CD4-positive, alpha-beta T cell treated with Interleukin-17A for 4 hours (primary cell): ENCODE data around the gene TMEM131.

Experiments used
- DNase-seq: peaks from one replicate; pipeline ENCODE4 v3.0.0-alpha.2; 2020; ENCODE audit warnings: mixed read lengths

The TMEM131 gene

GRCh38 chr2:97797355-97797754, 198.4 kb downstream of the TMEM131 start:
- DNase-seq: no peak

GRCh38 chr2:97796465-97797126, 199.2 kb downstream of the TMEM131 start:
- no peak for DNase-seq

- DNase-seq: no peak
These were observed 203.3 kb downstream of the TMEM131 start for GRCh38 chr2:97792416-97792815.

GRCh38 chr2:97788986-97789644, 206.6 kb downstream of the TMEM131 start:
- no peak for DNase-seq

- no peak for DNase-seq
These were observed 209.9 kb downstream of the TMEM131 start for GRCh38 chr2:97785818-97786217.

GRCh38 chr2:97784953-97785352, 210.8 kb downstream of the TMEM131 start:
- DNase-seq: no peak

- DNase-seq: no peak
These were observed 213.8 kb downstream of the TMEM131 start for GRCh38 chr2:97781981-97782380.

- DNase-seq: no peak
These were observed 216.6 kb downstream of the TMEM131 start for GRCh38 chr2:97779141-97779540.

GRCh38 chr2:97775074-97775473, 220.7 kb downstream of the TMEM131 start:
- no peak for DNase-seq

- DNase-seq: no peak
These were observed 221.3 kb downstream of the TMEM131 start for GRCh38 chr2:97774425-97774824.

GRCh38 chr2:97770445-97770844, 225.3 kb downstream of the TMEM131 start:
- no peak for DNase-seq

- no peak for DNase-seq
These were observed 226.0 kb downstream of the TMEM131 start for GRCh38 chr2:97769711-97770110.

- no peak for DNase-seq
These were observed 226.4 kb downstream of the TMEM131 start for GRCh38 chr2:97769308-97769707.

- DNase-seq: no peak
These were observed 229.2 kb downstream of the TMEM131 start for GRCh38 chr2:97766567-97766966.

- DNase-seq: no peak
These were observed 229.8 kb downstream of the TMEM131 start for GRCh38 chr2:97765933-97766332.

- DNase-seq: no peak
These were observed 231.0 kb downstream of the TMEM131 start for GRCh38 chr2:97764559-97765263.

- no peak for DNase-seq
These were observed 232.4 kb downstream of the TMEM131 start for GRCh38 chr2:97763176-97763845.

- peak; percentile 61 for DNase-seq
These were observed 234.6 kb downstream of the TMEM131 start for GRCh38 chr2:97761192-97761591.

GRCh38 chr2:97760480-97761049, 235.2 kb downstream of the TMEM131 start:
- DNase-seq: no peak

- DNase-seq: no peak
These were observed 235.9 kb downstream of the TMEM131 start for GRCh38 chr2:97759727-97760407.

- no peak for DNase-seq
These were observed 237.5 kb downstream of the TMEM131 start for GRCh38 chr2:97758131-97758705.

GRCh38 chr2:97757062-97757461, 238.7 kb downstream of the TMEM131 start:
- no peak for DNase-seq
